ENCODE measurements around the gene EXOC3L4.

The EXOC3L4 gene

GRCh38 chr14:103068351-103069073 lies 26.0 kb upstream of the EXOC3L4 start:
- Histone ChIP-seq H3K9me3 (no peaks in the 10 kb centered on the region), H3K27me3 (no peaks in the 10 kb centered on the region), H3K4me1 (no peaks in the 10 kb centered on the region; the same call in 1 of the 2 replicates), H3K36me3 (no peaks in the 10 kb centered on the region), H3K4me3 (ENCODE audit: low read depth, low read length) (no peak overlapping the region)
- DNase-seq: no peak
- no peak for TF ChIP-seq CTCF (IDR thresholded peaks at IDR 0.05; ENCODE audit: low read depth, low read length)

GRCh38 chr14:103070263-103070885 lies 24.2 kb upstream of the EXOC3L4 start:
- H3K36me3 ChIP-seq: no peaks in the 10 kb centered on the region
- H3K27me3 ChIP-seq: no peaks in the 10 kb centered on the region
- DNase-seq: no peak
- TF ChIP-seq CTCF (IDR thresholded peaks at IDR 0.05; ENCODE audit: low read depth, low read length): no peak
- H3K9me3 ChIP-seq: no peaks in the 10 kb centered on the region
- no peak overlapping the region for H3K4me3 ChIP-seq (ENCODE audit: low read depth, low read length)
- H3K4me1 ChIP-seq: no peaks in the 10 kb centered on the region

- Histone ChIP-seq H3K36me3 (no peaks in the 10 kb centered on the region), H3K4me3 (ENCODE audit: low read depth, low read length) (no peak overlapping the region), H3K27me3 (no peaks in the 10 kb centered on the region), H3K4me1 (no peaks in the 10 kb centered on the region), H3K9me3 (no peaks in the 10 kb centered on the region)
- TF ChIP-seq CTCF (IDR thresholded peaks at IDR 0.05; ENCODE audit: low read depth, low read length): no peak
- DNase-seq: no peak
Observed at GRCh38 chr14:103070971-103071542, 23.5 kb upstream of the EXOC3L4 start.

- Histone ChIP-seq H3K9me3 (no peaks in the 10 kb centered on the region), H3K36me3 (no peaks in the 10 kb centered on the region), H3K27me3 (no peaks in the 10 kb centered on the region), H3K4me3 (ENCODE audit: low read depth, low read length) (no peak overlapping the region), H3K4me1 (no peaks in the 10 kb centered on the region)
- no peak for DNase-seq
- TF ChIP-seq CTCF (IDR thresholded peaks at IDR 0.05; ENCODE audit: low read depth, low read length): no peak
Observed at GRCh38 chr14:103071544-103072251, 22.8 kb upstream of the EXOC3L4 start.

GRCh38 chr14:103072595-103073366 lies 21.7 kb upstream of the EXOC3L4 start:
- H3K4me1 ChIP-seq: no peaks in the 10 kb centered on the region
- DNase-seq: no peak
- H3K36me3 ChIP-seq: no peaks in the 10 kb centered on the region
- H3K9me3 ChIP-seq: no peaks in the 10 kb centered on the region
- TF ChIP-seq CTCF (IDR thresholded peaks at IDR 0.05; ENCODE audit: low read depth, low read length): no peak
- H3K27me3 ChIP-seq: no peaks in the 10 kb centered on the region
- no peak overlapping the region for H3K4me3 ChIP-seq (ENCODE audit: low read depth, low read length)

All from BE2C (cell line).